Fibroblast of peridontal ligament (primary cell): ENCODE results near the gene TNFRSF11A.

Experiments used
- DNase-seq: peaks from one replicate; pipeline ENCODE4 v3.0.0-alpha.2; 2010; ENCODE audit errors: extremely low read depth

TNFRSF11A gene

DNA sequence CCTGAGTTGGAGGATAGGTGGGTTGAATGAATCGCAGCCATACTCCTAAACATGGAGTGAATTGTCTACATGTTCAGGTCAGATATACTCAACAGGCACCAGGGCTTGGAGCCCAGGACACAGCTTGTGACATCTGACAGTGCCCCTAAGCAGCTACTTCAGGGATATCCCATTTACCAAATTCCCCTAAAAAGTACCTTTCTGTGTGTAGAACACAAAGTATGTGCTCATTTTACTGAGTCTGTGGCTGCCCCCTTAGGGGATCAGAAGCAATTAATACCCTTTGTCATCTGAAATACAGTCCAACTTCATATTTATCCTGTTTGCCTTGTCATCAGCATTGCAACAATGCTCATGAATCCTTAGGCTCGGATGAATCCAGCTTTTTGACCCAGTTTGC lies 20.8 kb downstream of the TNFRSF11A start:
- no peak for DNase-seq

DNA sequence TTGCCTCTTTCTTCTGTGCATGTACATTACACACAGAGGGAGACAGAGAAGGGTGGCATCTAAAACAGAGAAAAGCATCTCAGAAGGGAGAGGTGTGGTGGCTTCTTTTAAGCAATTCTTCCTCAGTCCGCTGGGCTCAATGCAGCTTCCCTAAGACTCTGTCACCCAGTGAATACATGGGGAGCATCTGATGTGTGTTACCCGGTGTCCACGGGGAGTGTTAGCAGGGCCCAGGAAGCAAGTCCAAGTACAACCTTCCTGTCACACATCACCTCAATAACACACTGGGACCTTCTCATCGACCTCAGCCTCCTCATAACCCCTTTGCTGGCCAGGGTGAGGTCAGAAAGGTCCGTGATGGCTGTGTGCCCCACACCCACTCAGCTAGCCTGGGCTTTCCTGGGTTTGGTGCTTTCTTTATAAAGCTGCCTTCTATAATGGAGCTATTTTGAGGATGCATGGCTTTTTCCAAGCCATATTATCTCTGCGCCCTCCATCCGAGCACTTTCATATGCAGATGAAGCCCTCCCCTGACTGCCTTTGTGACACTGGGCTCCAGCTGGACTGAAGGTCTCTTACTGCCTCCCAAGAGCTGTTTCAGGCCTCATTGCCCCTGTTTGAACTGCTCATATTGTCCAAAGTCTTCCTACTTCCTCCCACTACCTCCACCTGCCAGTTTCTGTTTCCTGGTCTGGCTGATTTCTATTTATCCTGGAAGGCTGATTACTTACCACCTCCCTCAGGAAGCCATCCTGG lies 21.4 kb downstream of the TNFRSF11A start:
- no peak for DNase-seq

DNA sequence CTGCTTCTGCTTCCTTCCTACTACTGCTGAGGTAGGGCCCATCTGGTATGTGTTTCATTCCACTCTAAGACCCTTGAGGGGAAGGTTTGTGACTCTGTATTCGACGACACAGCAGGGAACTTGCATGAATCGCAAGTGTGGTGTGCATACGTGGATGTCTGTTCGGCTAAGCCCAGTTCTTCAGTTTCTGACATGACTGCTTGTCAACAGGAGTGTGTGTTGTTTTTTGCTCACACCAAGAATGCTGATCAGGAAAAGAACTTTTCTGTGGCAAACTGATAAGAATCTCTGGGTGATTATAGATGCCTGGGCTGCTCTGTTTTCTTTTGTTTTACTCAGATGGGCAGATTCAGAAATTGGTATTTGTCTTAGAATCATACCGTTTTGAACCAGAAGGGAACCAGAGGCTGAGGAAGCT lies 22.0 kb downstream of the TNFRSF11A start:
- no peak for DNase-seq

DNA sequence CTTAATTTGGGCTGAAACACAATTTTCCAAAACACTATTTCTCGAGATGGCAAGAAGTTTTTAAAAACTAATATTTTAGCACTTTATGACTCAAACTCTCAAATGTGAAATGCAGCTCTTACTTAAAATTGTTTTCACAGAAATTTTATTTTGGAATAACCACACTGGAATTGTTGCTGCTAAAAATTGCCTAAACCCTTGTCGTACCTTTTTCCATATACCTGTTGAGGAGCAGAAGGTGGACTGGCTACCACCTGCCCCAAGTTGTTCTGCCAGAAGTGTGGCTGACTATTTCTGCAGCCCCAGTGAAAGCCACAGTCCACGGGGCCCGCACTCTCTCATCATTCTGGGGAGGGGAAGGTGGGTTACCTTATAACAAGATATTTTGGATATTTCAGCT lies 23.4 kb downstream of the TNFRSF11A start:
- no peak for DNase-seq

DNA sequence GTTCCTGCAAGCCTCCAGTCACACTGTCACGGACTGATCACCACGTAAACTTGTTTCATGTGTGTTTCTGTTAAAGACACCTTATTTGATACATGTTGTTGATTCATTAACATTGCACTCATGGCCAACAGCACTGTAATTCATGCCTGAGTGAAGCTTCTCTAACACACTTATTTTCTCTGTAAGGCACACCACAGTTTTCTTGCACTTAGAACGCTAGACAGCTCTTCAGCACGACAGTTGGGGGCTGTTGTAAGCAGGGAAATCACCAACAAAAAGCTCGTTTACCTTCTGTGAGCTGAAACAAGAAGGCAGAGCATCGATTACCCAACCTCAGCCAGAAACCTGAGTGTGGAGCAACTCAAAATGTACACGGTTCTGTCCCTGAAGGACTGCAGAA lies 28.1 kb downstream of the TNFRSF11A start:
- DNase-seq, result no peak

DNA sequence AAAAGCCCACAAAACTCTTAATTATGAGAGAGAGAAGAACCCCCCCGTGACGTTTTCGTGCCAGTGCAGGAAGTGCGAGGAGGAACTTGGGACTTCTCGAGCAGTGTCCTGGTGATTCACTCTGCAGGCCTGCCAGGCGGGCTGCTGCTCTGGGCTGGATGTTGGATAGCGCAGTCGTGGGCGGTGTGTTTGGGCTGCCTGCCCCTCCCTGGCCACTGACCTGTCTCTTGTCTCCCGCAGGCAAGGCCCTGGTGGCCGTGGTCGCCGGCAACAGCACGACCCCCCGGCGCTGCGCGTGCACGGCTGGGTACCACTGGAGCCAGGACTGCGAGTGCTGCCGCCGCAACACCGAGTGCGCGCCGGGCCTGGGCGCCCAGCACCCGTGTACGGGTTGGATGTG lies 29.0 kb downstream of the TNFRSF11A start:
- DNase-seq, result no peak

DNA sequence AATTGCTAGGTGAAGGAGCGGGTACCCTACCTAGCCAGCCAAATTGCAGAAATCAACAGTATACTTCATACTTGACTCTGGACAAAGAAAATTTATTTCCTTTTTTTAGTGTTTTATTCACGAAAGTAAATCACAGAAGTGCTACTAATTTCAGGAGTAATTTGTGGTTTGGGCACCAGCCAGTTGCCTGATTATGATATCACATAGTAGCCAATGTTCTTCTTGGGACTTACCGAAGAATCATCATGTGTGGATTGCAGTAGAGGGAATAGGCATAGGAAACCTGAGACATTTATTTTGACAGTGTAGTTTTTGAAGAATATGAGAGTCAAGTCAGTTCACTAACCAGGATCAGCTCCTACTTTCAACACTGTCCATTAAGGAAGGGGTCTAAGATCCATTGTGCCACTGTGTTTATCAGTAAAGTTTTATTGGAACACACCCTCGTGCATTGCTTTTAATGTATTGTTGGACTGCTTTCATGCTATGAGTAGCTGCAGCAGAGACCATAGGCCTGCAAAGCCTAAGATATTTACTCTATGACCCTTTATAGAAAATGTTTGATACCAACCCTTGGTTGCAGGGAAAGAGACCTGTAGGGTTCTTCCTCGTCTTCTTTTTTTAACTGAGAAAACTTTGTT lies 32.1 kb downstream of the TNFRSF11A start:
- no peak for DNase-seq

DNA sequence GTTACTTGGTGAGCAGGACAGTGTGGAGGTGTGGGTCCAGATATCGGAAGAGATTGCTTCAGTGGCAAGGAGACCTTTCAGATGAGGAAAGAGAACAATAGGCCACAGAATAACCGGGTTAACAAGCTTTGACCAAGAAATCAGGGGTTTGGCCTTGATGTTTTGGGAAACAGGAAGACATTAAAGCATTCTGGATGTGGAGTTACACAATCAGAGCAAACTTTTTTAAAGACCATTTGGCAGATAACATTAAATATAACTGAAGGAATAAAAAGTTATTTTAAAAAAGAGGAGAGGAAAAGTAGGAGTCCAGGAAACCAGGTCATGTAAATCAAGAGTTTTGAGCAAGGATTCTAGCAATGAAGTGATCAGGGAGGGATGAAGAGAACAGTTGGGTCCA lies 35.7 kb downstream of the TNFRSF11A start:
- DNase-seq, result no peak

DNA sequence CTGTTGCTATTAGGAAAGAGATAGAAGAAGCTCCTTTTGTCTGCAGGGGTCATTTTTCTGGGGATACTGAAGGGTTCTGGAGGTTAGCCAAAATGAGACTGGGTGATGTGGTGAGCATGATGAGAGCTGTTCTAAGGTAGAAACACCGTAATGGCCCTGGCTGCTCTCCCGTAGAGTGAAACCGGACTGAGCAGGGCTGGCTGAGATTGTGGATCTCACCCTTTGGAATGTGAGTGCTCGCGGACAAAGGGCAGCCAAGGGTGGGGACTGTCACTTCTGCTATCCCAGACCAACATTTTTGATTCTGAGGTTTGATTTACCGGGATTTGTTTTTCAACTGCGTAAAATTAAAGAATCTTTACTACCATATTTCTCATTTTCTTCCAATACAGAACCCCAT lies 36.2 kb downstream of the TNFRSF11A start:
- no peak for DNase-seq

DNA sequence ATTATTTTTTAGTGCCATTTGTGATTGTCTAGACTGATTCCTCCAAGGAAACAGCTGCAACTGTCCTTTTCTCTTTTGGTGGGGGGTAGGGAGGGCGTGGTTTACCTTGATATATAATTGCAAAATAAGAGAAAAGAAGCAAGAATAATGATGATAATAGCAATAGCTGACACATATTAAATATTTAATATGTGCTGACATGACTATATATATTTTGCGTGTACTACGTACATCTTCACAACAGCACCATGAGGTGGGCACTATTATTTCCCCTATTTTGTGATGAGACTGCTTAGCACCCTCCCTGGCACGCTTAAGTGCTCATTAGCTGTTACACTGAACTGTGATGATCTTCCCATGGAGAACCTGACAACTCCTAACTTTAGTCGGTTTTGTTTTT lies 39.4 kb downstream of the TNFRSF11A start:
- DNase-seq, result no peak

DNA sequence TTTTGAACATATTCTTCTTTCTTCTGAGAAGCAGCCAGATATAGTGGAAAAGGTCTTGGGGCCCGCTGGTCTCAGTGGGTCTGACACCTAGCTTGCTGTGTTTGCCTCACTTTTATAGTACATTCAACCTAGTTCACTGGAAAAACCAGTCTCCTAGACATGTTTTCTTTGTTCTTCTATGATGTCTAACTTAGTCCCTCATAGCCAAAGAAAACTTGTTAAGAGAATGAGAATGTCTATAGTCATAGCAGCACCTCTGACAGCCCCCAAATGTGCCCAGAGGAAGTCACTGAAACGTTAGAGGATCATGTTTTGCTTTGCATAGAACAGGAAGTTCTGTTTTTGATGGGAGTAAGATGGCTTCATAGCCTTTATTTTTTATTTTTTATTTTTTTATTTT lies 40.3 kb downstream of the TNFRSF11A start:
- DNase-seq, result no peak

DNA sequence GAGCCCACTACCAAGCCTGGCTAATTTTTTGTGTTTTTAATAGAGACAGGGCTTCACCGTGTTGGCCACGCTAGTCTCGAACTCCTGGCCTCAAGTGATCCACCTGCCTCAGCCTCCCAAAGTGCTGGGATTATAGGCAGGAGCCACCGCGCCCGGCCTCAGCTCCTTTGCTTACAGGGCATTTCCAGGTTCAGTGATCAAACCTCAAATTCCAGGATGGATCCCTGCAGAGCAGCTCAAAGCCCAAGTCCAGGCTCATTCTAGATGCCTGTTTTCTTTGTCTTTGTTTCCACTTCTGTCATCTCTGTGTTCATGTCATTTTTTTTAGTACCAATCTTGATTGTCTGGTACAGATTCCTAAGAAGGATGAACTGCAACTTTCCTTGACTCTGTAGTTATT lies 41.9 kb downstream of the TNFRSF11A start:
- DNase-seq, result no peak

DNA sequence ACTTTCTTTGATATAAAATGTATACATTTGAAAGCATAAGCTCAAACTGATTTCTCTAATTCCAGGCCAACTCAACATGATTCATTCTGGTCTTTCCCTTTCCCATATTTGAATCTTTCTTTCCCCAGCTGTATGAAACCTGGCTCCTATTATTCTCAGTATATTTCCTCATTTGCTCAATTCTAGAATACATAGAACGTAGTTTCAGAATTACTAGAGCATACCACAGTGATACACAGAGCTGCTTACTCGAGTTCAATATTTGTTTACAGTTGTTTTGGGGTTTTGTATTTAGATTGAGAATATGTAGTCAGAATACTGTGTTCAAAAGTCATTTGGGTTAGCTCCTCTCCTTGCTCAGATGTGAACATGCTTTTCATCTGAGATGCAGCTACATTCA lies 43.0 kb downstream of the TNFRSF11A start:
- DNase-seq, result no peak

DNA sequence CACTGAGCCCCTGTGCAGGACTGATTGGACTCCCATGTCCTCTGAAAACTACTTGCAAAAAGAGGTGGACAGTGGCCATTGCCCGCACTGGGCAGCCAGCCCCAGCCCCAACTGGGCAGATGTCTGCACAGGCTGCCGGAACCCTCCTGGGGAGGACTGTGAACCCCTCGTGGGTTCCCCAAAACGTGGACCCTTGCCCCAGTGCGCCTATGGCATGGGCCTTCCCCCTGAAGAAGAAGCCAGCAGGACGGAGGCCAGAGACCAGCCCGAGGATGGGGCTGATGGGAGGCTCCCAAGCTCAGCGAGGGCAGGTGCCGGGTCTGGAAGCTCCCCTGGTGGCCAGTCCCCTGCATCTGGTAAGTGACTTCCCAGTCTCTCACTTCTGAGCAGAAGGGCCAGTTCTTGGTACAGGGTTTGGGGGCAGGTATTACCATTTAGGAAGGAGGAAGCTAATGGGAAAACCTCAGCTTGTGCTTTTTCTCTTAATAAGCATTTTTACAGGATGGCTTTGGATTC lies 44.1 kb downstream of the TNFRSF11A start:
- no peak for DNase-seq

DNA sequence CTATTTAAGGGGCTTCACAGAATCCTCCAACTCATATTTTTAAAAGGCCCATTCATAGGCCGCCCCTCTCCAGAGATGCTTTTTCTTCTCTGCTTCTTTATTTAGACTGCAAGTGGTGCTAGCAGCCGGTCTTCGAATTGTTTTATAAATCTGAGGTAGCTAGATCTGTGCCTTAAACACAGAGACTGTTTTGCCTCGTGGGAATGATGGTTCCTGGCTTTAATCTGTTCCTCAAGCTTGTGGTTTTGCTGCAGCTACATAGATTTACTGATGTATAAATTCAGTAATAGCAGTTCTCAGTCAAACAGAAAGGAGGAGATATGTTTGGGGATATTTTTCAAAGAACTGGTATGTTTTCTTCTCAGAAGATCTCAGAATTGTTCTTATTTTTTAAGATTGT lies 45.3 kb downstream of the TNFRSF11A start:
- DNase-seq, result peak; percentile 54

DNA sequence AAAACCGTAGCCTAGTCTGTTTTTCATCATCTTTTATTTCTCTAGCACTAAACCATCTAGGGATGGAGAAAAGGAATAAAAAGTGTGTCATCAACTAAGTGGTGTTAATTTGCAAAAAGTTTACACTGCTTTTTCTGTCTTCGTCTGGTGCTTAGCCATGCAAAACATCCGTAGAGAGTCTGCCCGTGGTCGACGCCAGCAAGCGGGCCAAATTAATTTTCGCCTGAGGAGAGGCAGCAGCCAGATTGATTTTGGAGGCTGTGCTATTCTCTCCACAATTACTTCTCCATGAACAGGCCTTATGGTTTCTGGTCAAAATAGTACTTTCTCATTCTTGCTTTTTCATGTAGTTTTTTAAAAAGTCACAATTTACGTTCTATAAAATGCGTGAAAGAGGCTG lies 46.3 kb downstream of the TNFRSF11A start:
- no peak for DNase-seq

DNA sequence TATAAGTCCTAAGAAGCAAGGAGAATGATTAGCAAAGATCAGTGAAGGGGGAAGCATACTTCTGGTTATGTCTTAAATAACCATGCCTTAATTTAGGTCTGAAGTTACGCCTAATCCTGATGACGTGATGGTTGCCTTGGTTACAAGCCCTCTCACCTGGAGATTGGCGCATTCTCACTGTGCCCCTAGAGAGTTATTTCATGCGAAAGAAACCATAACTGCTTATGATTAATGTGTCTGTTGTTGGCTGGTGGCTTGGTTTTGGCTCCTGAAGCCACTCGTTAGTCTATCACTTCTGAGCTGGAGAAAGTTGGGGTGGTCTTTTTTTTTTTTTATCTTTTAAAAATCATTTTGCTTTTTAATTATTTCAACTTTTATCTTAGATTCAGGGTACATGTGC lies 47.0 kb downstream of the TNFRSF11A start:
- no peak for DNase-seq

DNA sequence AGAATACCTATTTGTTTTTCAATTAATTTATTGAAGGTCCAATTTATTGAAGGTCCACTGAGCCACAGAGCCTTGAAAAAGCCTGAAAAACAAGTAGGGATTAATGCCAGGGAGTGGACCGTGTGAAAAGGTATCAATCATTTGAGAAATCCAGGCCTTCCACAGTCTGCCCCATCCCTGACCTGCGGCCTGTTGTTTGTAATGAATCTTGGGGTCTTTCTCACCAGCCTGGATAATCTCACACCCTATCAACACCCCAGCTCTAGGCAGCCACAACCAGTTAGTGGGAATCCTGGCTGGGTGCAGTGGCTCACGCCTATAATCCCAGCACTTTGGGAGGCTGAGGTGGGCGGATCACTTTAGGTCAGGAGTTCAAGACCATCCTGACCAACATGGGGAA lies 47.8 kb downstream of the TNFRSF11A start:
- no peak for DNase-seq

DNA sequence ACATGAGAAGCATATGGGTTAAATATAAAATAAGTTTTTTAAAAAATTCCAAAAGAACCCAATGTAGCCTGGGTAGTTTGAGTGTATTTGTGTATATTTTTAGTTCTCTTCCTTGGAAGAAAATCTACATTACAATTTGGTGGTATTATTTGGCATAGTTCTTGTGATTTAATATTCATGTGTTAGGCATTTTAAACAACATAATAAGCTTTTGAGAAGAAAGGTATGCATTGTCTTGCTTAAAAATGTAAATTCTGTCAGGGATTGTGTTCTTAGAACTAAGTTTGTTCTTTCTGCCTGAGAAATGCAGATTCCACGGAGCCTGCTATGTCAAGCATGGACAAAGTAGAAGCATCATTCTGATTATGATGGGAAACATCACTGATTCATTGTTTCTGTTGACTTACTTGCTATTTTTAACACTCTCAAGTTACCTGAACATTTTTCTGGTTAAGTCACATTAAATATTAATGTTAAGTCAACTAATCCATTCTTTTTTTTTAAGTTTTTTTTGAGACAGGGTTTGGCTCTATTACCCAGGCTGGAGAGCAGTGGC lies 49.4 kb downstream of the TNFRSF11A start:
- DNase-seq, result no peak

DNA sequence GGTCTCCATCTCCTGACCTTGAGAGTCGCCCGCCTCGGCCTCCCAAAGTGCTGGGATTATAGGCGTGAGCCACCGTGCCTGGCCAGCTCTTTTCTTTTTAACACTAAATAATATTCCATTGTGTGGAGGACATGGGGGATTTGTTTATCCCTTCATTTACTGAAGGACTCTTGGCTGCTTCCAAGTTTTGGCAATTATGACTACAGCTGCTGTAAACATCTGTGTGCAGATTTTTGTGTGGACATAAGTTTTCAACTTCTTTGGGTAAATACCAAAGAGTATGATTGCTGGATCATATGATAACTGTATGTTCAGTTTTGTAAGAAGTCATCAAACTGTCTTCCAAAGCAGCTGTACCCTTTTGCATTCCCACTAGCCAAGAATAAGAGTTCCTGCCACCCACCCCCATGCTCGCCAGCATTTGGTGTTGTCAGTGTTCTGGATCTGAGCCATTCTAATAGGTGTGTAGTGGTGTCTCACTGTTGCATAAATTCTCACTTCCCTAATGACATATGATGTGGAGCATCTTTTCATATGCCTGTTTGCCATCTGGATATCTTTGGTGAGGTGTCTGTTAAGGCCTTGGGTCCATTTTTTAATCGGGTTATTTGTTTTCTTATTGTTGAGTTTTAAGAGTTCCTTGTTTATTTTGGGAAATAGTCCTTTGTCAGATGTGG lies 52.2 kb downstream of the TNFRSF11A start:
- no peak for DNase-seq

DNA sequence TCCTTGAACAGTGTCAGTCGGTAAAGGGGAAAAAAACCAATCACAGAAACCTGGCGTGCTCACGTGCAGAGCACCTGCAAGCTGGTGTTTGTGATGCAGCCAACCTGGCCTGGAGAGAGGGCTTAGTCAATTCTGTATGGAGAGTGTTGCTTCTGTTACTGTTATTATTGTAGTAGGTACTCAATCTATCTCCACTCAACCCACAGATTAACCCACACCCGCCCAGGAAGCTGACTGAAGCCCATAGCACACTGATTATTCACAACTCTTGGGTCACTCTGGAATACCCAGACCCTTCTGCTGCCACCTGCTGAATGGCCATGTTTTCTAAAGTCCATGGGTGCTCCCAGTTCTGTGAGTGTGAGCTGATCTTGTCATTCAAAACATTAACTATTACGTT lies 53.9 kb downstream of the TNFRSF11A start:
- no peak for DNase-seq

DNA sequence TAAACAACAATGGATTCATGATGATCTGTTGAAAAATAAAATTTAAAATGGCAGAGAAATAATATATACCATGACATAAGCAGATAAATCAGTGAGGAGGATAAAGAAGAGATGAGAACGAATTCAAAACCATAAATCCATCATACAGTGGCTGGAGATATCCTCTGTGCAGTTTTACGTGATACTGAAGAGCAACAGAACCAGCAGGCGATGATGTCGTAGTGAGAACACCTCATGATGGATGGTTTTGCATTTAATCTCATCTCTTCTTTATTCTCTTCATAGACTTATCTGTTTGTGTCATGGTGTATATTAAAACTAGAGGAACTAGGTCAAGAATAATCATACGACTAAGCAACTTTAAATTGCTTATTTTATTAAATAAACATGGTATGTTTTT lies 56.3 kb downstream of the TNFRSF11A start:
- DNase-seq, result no peak

DNA sequence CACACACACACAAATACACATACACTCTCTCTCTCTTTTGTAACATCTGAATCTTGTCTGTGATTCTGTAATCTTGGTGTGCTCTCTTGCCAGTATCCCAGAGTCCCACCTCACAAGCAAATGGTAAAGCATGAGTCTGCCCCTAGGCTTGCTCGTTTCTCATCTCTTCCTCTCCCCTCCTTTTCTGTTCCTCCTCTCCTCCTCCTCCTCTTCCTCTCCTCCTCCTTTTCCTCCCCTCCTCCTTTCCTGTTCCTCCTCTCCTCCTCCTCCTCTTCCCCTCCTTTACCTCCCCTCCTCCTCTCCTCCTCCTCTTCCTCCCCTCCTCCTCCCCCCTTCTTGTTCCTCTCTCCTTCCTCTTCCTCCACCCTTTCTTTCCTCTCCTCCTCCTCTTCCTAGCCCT lies 59.0 kb downstream of the TNFRSF11A start:
- DNase-seq, result no peak
